BE2C (cell line): ENCODE results near the gene CCDC201.

Source experiments
- DNase-seq: peaks from one replicate; pipeline ENCODE4 v3.0.0-alpha.2; 2020
- H3K27me3 ChIP-seq: fragments of 250-450 bp; sonication (Bioruptor Pico); 2 replicates; pipeline ENCODE4 v1.5.1; 2020; ENCODE audit warnings: mild to moderate bottlenecking
- H3K36me3 ChIP-seq: fragments of 250-450 bp; sonication (Bioruptor Pico); 2 replicates; pipeline ENCODE4 v1.5.1; 2020; ENCODE audit warnings: mild to moderate bottlenecking
- H3K4me1 ChIP-seq: fragments of 250-450 bp; sonication (Bioruptor Pico); 2 replicates; pipeline ENCODE4 v1.5.1; 2020
- H3K4me3 ChIP-seq: 2 replicates; pipeline ENCODE4 v1.5.1; 2011; ENCODE audit warnings: low read depth, low read length
- H3K9me3 ChIP-seq: fragments of 250-450 bp; sonication (Bioruptor Pico); 2 replicates; pipeline ENCODE4 v1.5.1; 2020
- CTCF ChIP-seq: IDR thresholded peaks from 2 replicates; pipeline ENCODE4 v1.5.1; 2012; ENCODE audit warnings: mild to moderate bottlenecking, low read depth, low read length

The CCDC201 gene

DNA sequence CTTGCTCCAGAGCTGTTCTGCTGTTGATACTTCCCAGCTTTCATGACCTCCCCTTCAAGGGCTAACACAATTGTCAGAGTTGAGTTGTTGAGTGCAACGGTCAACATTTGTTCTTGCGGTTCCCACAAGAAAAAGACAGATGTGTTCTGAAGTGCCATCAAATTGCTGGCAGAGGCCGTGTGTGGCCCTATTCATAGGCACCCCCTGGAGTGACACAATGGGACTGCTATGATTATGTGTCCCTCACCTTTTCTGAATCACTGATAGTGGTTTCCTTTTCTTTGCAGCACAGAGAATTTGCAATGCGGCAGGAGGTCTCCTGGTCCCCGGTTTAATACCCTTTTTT lies 9.6 kb upstream of the CCDC201 start:
- Histone ChIP-seq H3K9me3 (no peaks in the 10 kb centered on the region), H3K36me3 (no peaks in the 10 kb centered on the region), H3K4me1 (no peaks in the 10 kb centered on the region), H3K4me3 (no peak overlapping the region), H3K27me3 (peaks cover 5% of the 10 kb centered on the region)
- TF ChIP-seq CTCF: no peak
- no peak for DNase-seq

DNA sequence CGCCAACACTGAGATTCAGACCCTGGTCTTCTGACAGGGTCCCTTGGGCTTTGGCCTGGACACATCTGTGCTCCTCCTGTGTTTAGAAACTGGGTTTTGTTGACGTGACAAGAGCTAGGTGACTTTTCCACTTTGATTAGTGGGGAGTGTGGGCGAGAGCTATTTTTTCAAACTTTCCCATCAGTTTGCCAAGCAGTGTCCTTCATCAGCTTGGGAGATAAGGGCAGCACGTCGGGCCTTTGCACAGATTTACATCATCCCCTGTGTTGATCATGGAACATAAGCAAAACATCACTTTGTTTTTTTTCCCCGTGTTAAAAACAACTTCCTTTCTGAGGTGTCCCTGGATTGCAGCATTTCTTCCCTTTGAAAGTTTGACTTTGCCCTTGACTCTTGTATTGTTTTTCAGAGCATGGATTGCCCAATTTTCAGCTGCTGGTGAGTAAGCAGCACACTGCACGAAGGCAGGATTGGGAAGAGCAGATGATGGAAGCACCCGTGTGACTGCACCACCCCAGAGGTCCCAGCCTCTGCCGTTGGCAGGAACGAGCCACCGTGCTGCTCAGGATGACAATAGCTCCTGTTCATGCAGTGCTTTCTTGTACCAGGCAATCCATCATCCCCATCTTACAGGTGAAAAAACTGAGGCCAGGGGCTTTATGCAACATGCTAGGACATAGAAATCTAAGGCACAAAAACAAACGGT lies 9.0 kb upstream of the CCDC201 start:
- Histone ChIP-seq H3K27me3 (no peaks in the 10 kb centered on the region; the same call in 1 of the 2 replicates), H3K9me3 (no peaks in the 10 kb centered on the region), H3K4me3 (no peak overlapping the region), H3K4me1 (no peaks in the 10 kb centered on the region), H3K36me3 (no peaks in the 10 kb centered on the region)
- no peak for DNase-seq
- no peak for TF ChIP-seq CTCF

GRCh38 chr7:45881280-45881758 lies 8.4 kb upstream of the CCDC201 start:
- Histone ChIP-seq H3K9me3 (no peaks in the 10 kb centered on the region), H3K27me3 (no peaks in the 10 kb centered on the region)

DNA sequence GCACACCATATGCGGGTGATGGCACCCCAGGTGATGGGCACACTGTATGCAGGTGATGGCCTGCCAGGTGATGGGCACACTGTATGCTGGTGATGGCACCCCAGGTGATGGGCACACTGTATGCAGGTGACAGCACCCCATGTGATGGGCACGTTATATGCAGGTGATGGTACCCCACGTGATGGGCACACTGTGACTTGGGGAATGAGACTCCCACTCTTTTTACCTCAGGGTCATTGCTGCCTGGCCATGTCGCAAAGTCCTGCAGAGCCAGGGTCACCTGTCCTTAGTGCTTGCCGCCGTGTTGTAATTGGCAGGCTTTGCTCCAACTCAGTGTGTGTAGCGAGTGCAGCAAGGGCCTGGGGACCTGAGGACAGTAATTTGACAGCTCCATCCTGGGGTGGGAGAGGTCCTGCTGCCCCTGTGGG lies 7.6 kb upstream of the CCDC201 start:
- Histone ChIP-seq H3K4me3 (no peak overlapping the region), H3K9me3 (no peaks in the 10 kb centered on the region), H3K27me3 (no peaks in the 10 kb centered on the region), H3K36me3 (no peaks in the 10 kb centered on the region), H3K4me1 (no peaks in the 10 kb centered on the region)
- TF ChIP-seq CTCF: no peak
- no peak for DNase-seq

More at GRCh38 chr7:45881280-45881758, 8.4 kb upstream of the CCDC201 start:
- no peak overlapping the region for H3K4me3 ChIP-seq
- H3K36me3 ChIP-seq: no peaks in the 10 kb centered on the region
- no peak for DNase-seq
- no peaks in the 10 kb centered on the region for H3K4me1 ChIP-seq
- no peak for TF ChIP-seq CTCF

DNA sequence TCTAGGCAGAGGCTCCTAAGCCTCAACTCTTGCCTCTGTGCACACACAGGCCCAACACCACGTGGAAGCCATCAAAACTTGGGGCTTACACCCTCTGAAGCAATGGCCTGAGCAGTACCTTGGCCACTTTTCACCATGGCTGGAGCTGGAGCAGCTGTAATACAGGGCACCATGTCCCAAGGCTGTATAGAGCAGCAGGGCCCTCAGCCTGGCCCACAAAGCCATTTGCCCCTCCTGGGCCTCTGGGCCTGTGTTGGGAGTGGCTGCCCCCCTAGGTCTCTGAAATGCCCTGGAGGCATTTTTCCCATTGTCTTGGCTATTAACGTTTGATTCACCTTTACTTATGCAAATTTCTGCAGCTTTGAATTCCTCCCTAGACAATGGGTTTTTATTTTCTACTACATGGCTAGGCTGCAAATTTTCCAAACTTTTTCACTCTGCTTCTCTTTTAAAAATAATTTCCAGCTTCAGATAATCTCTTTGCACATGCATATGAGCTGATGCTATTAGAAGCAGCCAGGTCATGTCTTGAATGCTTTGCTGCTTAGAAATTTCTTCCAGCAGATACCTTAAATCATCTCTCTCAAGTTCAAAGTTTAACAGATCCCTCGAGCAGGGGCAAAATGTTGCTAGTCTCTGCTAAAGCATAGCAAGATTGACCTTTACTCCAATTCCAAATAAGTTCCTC lies 5.7 kb upstream of the CCDC201 start:
- no peaks in the 10 kb centered on the region for H3K36me3 ChIP-seq
- H3K27me3 ChIP-seq: no peaks in the 10 kb centered on the region
- no peaks in the 10 kb centered on the region for H3K4me1 ChIP-seq
- H3K9me3 ChIP-seq: no peaks in the 10 kb centered on the region
- DNase-seq: no peak
- no peak for TF ChIP-seq CTCF
- H3K4me3 ChIP-seq: no peak overlapping the region

DNA sequence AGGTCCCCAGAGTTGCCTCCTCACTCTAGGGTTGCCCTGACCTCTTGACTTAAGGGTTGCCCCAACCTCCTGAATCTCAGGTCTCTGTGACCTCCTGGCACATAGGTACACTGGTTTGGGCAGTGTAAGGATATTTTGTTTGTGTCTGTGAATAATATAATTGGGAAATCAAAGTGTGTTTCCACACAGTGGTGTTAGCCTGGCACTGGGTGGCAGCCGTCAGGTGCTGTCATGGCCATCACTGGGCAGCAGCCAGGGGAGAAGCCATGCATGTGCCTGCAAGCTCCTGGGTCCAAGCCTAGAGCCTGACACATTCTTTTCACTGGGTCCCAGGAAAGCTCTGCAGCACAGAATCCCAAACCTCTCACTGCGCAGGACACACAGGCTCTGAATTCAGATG lies 3.6 kb upstream of the CCDC201 start:
- Histone ChIP-seq H3K4me3 (no peak overlapping the region), H3K27me3 (no peaks in the 10 kb centered on the region), H3K36me3 (no peaks in the 10 kb centered on the region), H3K4me1 (no peaks in the 10 kb centered on the region), H3K9me3 (no peaks in the 10 kb centered on the region)
- TF ChIP-seq CTCF: no peak
- no peak for DNase-seq
